MM.1S (cell line): ENCODE results near the gene FAM3D.
"Not testable (repeated sequence)": the region's sequence is repeated elsewhere in the genome, so short reads cannot be mapped to it uniquely, and the experiment has no call there.

ENCODE experiments used
- EZH2phosphoT487 ChIP-seq: fragments of 300-600 bp; sonication (generic); IDR thresholded peaks from 2 replicates; pipeline ENCODE4 v1.6.1; 2018; ENCODE audit warnings: antibody characterized with exemption, low read length
- TF ChIP-seq, protein P1 (sequence below): fragments of 300-600 bp; sonication (generic); IDR thresholded peaks from 2 replicates; pipeline ENCODE4 v1.5.1; 2016; ENCODE audit warnings: antibody characterized with exemption, low read length, mixed read lengths

- not testable (repeated sequence) for TF ChIP-seq EZH2phosphoT487
- TF ChIP-seq, protein P1, sequence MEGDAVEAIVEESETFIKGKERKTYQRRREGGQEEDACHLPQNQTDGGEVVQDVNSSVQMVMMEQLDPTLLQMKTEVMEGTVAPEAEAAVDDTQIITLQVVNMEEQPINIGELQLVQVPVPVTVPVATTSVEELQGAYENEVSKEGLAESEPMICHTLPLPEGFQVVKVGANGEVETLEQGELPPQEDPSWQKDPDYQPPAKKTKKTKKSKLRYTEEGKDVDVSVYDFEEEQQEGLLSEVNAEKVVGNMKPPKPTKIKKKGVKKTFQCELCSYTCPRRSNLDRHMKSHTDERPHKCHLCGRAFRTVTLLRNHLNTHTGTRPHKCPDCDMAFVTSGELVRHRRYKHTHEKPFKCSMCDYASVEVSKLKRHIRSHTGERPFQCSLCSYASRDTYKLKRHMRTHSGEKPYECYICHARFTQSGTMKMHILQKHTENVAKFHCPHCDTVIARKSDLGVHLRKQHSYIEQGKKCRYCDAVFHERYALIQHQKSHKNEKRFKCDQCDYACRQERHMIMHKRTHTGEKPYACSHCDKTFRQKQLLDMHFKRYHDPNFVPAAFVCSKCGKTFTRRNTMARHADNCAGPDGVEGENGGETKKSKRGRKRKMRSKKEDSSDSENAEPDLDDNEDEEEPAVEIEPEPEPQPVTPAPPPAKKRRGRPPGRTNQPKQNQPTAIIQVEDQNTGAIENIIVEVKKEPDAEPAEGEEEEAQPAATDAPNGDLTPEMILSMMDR = not testable (repeated sequence)
Observed at GRCh38 chr3:58708983-58709382, 42.4 kb upstream of the FAM3D start.
